ENCODE data around the gene TMPRSS4. TPM values are rescaled to one million over a fixed set of nuclear protein-coding genes. Genes with fewer than 3 reads are reported as not detected.

Gene TMPRSS4
- total and polyA plus RNA-seq, 3 donors from 2014 or later, result 1.2 to 4.3 (median 1.3) TPM

DNA sequence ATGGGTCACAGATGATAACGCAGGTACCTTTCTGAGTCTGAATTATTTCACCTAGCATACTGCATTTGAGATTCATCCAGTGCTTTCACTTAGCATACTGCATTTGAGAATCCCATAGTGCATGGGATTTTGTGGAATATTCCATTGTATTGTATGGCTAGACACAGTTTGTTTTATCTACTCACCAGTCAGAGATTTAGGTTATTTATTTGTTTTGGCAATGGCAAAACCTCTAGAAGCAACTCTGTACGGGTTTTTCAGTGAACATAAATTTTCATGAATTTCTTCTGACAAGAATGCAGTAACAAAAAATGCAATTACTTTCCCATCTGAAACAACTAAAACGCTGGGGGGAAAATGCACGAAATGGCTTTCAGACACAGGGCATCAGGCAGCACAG is 51.4 kb downstream of the TMPRSS4 start:
- DNase-seq, result no peak
- H3K4me1 ChIP-seq, result no peaks in the 10 kb centered on the region
- intact Hi-C loops (cut with DNase I; ENCODE audit: low total_unique reads), result loop anchor here (2.0 kb wide), 1 partner anchor 20 kb away; no protein-coding TSS in a partner anchor
- no peak for TF ChIP-seq POLR2A (IDR thresholded peaks at IDR 0.05)
- TF ChIP-seq, protein P1, sequence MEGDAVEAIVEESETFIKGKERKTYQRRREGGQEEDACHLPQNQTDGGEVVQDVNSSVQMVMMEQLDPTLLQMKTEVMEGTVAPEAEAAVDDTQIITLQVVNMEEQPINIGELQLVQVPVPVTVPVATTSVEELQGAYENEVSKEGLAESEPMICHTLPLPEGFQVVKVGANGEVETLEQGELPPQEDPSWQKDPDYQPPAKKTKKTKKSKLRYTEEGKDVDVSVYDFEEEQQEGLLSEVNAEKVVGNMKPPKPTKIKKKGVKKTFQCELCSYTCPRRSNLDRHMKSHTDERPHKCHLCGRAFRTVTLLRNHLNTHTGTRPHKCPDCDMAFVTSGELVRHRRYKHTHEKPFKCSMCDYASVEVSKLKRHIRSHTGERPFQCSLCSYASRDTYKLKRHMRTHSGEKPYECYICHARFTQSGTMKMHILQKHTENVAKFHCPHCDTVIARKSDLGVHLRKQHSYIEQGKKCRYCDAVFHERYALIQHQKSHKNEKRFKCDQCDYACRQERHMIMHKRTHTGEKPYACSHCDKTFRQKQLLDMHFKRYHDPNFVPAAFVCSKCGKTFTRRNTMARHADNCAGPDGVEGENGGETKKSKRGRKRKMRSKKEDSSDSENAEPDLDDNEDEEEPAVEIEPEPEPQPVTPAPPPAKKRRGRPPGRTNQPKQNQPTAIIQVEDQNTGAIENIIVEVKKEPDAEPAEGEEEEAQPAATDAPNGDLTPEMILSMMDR (IDR thresholded peaks at IDR 0.05), result no peak
- H3K36me3 ChIP-seq (ENCODE audit: low read depth, missing control alignments), result no peaks in the 10 kb centered on the region
- H3K9me3 ChIP-seq, result no peaks in the 10 kb centered on the region
- no peaks in the 10 kb centered on the region for H3K27me3 ChIP-seq
- no peak overlapping the region for H3K4me3 ChIP-seq
- no peak overlapping the region for H3K27ac ChIP-seq
- WGBS, 2 donors, result 33 to 51% methylated on average over 4 of the region's 4 CpGs

DNA sequence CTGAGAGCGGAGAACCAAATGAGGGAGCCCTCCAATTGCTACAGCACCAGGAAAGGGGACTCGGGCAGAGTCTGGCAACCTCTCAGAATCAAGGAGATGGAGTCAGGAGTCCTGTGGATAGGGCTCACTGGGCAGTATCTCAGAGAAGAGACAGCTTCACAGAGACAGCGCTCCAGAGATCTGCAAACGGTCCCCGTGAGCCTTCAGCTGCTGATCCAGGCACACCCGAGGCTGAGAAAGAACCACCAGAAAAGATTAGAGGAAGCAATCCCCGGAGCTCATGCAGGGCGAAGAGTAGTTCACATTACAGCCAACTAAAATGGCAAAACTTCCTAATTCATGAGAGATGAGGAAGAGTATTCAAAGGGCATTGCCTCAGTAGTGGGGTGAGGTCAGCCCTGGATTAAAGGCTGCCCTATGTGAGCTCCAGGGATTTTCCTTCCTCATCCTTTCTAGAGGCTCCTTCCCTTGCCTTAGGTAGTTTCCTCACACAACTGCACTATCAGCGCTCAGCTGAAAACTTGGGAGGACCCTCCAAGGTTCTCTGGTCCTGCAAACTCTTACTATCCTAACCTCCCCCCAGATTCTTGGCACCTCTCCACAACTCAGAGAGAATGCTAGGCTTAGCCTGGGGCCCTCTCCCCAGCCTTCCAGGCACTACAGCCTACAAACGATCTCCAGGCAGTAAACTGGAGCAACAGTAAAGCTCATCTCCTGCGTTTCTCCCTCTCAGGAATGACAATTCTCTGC is 52.0 kb downstream of the TMPRSS4 start:
- DNase-seq, result no peak
- no peaks in the 10 kb centered on the region for H3K9me3 ChIP-seq
- H3K4me3 ChIP-seq, result no peak overlapping the region
- no peak overlapping the region for H3K27ac ChIP-seq
- H3K36me3 ChIP-seq (ENCODE audit: low read depth, missing control alignments), result no peaks in the 10 kb centered on the region
- no peaks in the 10 kb centered on the region for H3K4me1 ChIP-seq
- TF ChIP-seq, protein P1 (IDR thresholded peaks at IDR 0.05), result no peak
- no peak for TF ChIP-seq POLR2A (IDR thresholded peaks at IDR 0.05)
- 62 to 64% methylated on average over 11 of the region's 11 CpGs for WGBS, 2 donors
- intact Hi-C loops (cut with DNase I; ENCODE audit: low total_unique reads), result loop anchor here (2.0 kb wide), 1 partner anchor 20 kb away; no protein-coding TSS in a partner anchor
- no peaks in the 10 kb centered on the region for H3K27me3 ChIP-seq

GRCh38 chr11:118129471-118130172 is 52.7 kb downstream of the TMPRSS4 start:
- DNase-seq, result no peak
- H3K27ac ChIP-seq, result no peak overlapping the region

DNA sequence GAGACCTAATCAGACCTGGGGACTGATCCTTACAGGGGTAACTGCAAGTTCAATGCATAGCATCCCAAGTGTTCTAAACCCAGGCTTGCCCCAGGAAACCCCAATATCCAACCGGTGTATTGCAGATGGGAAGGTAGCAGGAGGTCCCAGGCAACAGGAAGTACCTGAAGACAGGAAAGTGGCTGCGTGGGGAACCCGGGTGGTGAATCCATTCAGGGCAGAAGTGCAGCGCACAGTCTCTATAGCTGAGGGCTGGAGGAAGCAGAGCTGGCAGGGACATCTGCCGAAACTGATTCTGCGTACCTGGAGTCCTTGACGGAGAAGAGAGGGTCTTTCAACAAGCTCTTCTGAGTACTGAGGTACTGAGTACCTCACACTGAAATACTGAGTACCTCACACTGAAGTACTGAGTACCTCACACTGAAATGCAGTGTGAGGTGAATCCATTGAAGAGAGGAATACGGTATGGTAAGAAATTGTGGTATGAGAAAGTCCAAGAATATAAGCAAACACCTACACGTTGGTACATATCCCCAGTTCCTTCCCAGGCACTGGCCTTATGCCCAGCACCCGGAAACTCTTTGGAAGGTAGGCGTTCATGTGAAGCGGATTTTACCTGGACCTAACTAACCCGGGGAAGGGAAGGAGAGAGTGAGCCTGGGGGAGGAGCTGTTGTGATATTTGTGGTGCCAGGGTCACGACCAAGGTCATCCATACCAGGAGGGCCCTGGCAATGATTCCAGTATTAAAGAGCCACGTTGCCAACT is 55.7 kb downstream of the TMPRSS4 start:
- no peak for DNase-seq
- Histone ChIP-seq H3K27me3 (no peaks in the 10 kb centered on the region), H3K36me3 (ENCODE audit: low read depth, missing control alignments) (no peaks in the 10 kb centered on the region), H3K4me1 (no peaks in the 10 kb centered on the region), H3K27ac (no peak overlapping the region), H3K4me3 (no peak overlapping the region), H3K9me3 (no peaks in the 10 kb centered on the region)
- WGBS, 2 donors, result 70 to 83% methylated on average over 15 of the region's 15 CpGs
- TF ChIP-seq POLR2A (IDR thresholded peaks at IDR 0.05), result no peak
- TF ChIP-seq, protein P1 (IDR thresholded peaks at IDR 0.05), result no peak
- intact Hi-C loops (cut with DNase I; ENCODE audit: low total_unique reads), result no loop called here

More at GRCh38 chr11:118129471-118130172, 52.7 kb downstream of the TMPRSS4 start:
- H3K36me3 ChIP-seq (ENCODE audit: low read depth, missing control alignments), result no peaks in the 10 kb centered on the region
- H3K4me3 ChIP-seq, result no peak overlapping the region
- no peaks in the 10 kb centered on the region for H3K27me3 ChIP-seq
- H3K4me1 ChIP-seq, result no peaks in the 10 kb centered on the region
- no peaks in the 10 kb centered on the region for H3K9me3 ChIP-seq
- TF ChIP-seq, protein P1 (IDR thresholded peaks at IDR 0.05), result no peak
- TF ChIP-seq POLR2A (IDR thresholded peaks at IDR 0.05), result no peak
- intact Hi-C loops (cut with DNase I; ENCODE audit: low total_unique reads), result loop anchor here (2.0 kb wide), 1 partner anchor 21 kb away; no protein-coding TSS in a partner anchor
- 87 to 90% methylated on average over 6 of the region's 6 CpGs for WGBS, 2 donors

All from testis (tissue), 3 donors.